ENCODE data around the gene NFKBIE.

DNA sequence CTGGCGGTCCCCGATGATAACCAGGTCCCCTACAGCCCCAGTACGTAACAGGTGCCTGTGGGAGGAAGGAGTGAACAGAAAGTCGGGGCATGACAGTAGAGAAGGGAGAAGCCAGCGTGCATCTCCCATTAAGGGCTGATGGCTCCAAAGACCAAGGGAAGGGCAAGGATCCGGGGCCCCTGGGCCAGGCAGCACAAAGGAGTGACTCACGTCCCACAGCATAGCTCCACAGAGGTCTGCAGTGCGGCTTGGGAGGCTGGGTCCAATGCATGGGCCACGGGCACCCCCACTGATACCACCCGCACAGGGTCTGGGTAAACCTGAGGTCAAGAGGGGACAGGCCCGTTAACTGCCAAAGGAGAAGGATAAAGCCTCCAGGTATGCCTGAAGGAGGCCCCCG lies 37.5 kb upstream of the NFKBIE start:
- TF ChIP-seq CTCF (IDR thresholded peaks at IDR 0.05) (no peak), POLR2A (IDR thresholded peaks at IDR 0.05) (no peak)

Measured in uterus (tissue), 2 donors.